Measurements from ENCODE around the gene CAMK2D. TPM values are rescaled to one million over a fixed set of nuclear protein-coding genes. Genes with fewer than 3 reads are reported as not detected.

Gene CAMK2D
- total RNA-seq, 1 experiment from 2014 or later, result 9.0 TPM

GRCh38 chr4:113483131-113483530 lies 278.4 kb downstream of the CAMK2D start:
- Histone ChIP-seq H3K56ac (ENCODE audit: insufficient read length, low read depth, low read length) (no peak overlapping the region), H3K79me1 (ENCODE audit: insufficient read depth, low read depth, low read length, poor library complexity, severe bottlenecking) (no peaks in the 10 kb centered on the region), H4K20me1 (ENCODE audit: control insufficient read depth, insufficient read depth, insufficient read length) (no peaks in the 10 kb centered on the region), H3K9ac (ENCODE audit: extremely low read depth, insufficient read length, low read length) (no peak overlapping the region), H2BK5ac (ENCODE audit: insufficient read length, low read length) (no peak overlapping the region), H3T11ph (ENCODE audit: low read length) (no peak overlapping the region), H3K23me2 (ENCODE audit: insufficient read length, low read depth, low read length, poor library complexity, severe bottlenecking) (no peaks in the 10 kb centered on the region), H3K4ac (ENCODE audit: low read depth, low read length) (no peak overlapping the region), H3K27ac (ENCODE audit: insufficient read length, low read depth, low read length) (no peak overlapping the region), H2BK12ac (ENCODE audit: insufficient read length, low read depth, low read length) (no peak overlapping the region), H2BK120ac (ENCODE audit: low read depth, low read length, poor library complexity, severe bottlenecking) (no peak overlapping the region), H4K91ac (ENCODE audit: insufficient read length, low read depth, low read length) (no peak overlapping the region), H3K18ac (ENCODE audit: insufficient read length, low read depth, low read length) (no peak overlapping the region), H3K4me2 (ENCODE audit: insufficient read depth, insufficient read length, low read length) (no peak overlapping the region), H3K27me3 (ENCODE audit: insufficient read depth, low read length) (no peaks in the 10 kb centered on the region), H2BK15ac (ENCODE audit: low read depth, low read length) (no peak overlapping the region), H2BK20ac (ENCODE audit: low read depth, low read length, poor library complexity, severe bottlenecking) (no peak overlapping the region), H3K23ac (ENCODE audit: insufficient read length, low read depth, low read length) (no peak overlapping the region), H3K79me2 (ENCODE audit: insufficient read depth, low read length) (no peaks in the 10 kb centered on the region), H4K8ac (replicated peaks; ENCODE audit: insufficient read length, low read depth, low read length) (no peak overlapping the region), H3K14ac (ENCODE audit: insufficient read depth, low read length) (no peak overlapping the region), H3K9me3 (ENCODE audit: control insufficient read depth, low read depth, low read length) (no peaks in the 10 kb centered on the region), H4K5ac (ENCODE audit: insufficient read length, low read depth, low read length) (no peak overlapping the region), H3K4me1 (ENCODE audit: insufficient read depth, low read length) (no peaks in the 10 kb centered on the region), H2AFZ (ENCODE audit: low read length) (no peak overlapping the region), H2AK5ac (ENCODE audit: insufficient read length, low read length) (no peak overlapping the region)
- no peaks in the 10 kb centered on the region for H3K36me3 Mint-ChIP-seq (ENCODE audit: insufficient read depth in 1 of 3, low read depth in 3 of 3)
- peak overlapping the region in 1 of 3 experiments; percentile 18; a peak in 1 of 7 replicates for H3K27ac Mint-ChIP-seq
- no peak overlapping the region for H3K4me3 Mint-ChIP-seq
- no peak for DNase-seq
- no peaks in the 10 kb centered on the region for H3K9me3 Mint-ChIP-seq
- H3K27me3 Mint-ChIP-seq (ENCODE audit: low read depth), result no peaks in the 10 kb centered on the region
- TF ChIP-seq CTCF (conservative IDR thresholded peaks at IDR 0.05), result no peak
- peaks cover 5 to 9% of the 10 kb centered on the region in 2 experiments for H3K4me1 Mint-ChIP-seq
- WGBS (ENCODE audit: extremely low coverage, insufficient read length, low lambda C conversion rate), result no CpG with 5 or more reads among the region's 6 CpGs
